ENCODE data around the gene POLR1E. TPM values are rescaled to one million over a fixed set of nuclear protein-coding genes. Genes with fewer than 3 reads are reported as not detected.

POLR1E gene
- total and polyA plus RNA-seq, 12 donors: 5.0 to 28.8 (median 17.5) TPM

DNA sequence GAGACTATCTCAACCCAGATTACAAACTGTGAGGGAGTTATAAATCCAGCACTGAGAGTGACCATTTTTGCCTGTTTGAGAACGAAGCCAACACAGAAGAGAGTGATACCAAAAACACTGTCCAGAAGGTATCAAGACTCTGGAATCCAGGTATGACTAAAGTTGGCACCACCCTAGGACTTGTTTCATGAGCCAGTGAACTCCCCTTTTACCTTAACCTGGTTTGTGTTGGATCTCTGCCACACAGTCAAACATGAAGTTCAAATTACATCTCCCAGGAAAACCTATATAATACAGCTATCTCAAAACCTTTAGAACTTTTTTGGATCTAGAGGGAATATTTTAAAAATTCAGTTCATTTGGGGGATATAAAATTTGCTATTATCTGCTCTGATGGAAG, 31.9 kb upstream of the POLR1E start:
- intact Hi-C loops (cut with DNase I): no loop called here
- no peak for DNase-seq

GRCh38 chr9:37454238-37454637, 31.5 kb upstream of the POLR1E start:
- no peaks in the 10 kb centered on the region for H3K27me3 ChIP-seq
- H3K9me3 ChIP-seq: peaks cover 0 to 12% (median 0%) of the 10 kb centered on the region in 11 donors
- peaks cover 0 to 17% (median 6%) of the 10 kb centered on the region in 9 donors for H3K4me1 ChIP-seq
- TF ChIP-seq CTCF (IDR thresholded peaks at IDR 0.05): no peak
- no peak for DNase-seq
- intact Hi-C loops (cut with DNase I): no loop called here
- H3K27ac ChIP-seq: no peak overlapping the region
- no peak overlapping the region for H3K4me3 ChIP-seq
- no peak for ATAC-seq
- H3K36me3 ChIP-seq: peaks cover 0 to 18% (median 0%) of the 10 kb centered on the region in 9 donors

More for the DNA sequence above, 31.9 kb upstream of the POLR1E start:
- Histone ChIP-seq H3K27ac (no peak overlapping the region), H3K9me3 (peaks cover 0 to 12% (median 0%) of the 10 kb centered on the region in 11 donors), H3K4me3 (no peak overlapping the region), H3K27me3 (no peaks in the 10 kb centered on the region), H3K4me1 (peaks cover 0 to 17% (median 6%) of the 10 kb centered on the region in 9 donors), H3K36me3 (peaks cover 0 to 21% (median 0%) of the 10 kb centered on the region in 9 donors)
- ATAC-seq: no peak
- WGBS, 2 donors: 88 to 93% methylated on average over 1 of the region's 1 CpG
- no peak for TF ChIP-seq CTCF (IDR thresholded peaks at IDR 0.05)

DNA sequence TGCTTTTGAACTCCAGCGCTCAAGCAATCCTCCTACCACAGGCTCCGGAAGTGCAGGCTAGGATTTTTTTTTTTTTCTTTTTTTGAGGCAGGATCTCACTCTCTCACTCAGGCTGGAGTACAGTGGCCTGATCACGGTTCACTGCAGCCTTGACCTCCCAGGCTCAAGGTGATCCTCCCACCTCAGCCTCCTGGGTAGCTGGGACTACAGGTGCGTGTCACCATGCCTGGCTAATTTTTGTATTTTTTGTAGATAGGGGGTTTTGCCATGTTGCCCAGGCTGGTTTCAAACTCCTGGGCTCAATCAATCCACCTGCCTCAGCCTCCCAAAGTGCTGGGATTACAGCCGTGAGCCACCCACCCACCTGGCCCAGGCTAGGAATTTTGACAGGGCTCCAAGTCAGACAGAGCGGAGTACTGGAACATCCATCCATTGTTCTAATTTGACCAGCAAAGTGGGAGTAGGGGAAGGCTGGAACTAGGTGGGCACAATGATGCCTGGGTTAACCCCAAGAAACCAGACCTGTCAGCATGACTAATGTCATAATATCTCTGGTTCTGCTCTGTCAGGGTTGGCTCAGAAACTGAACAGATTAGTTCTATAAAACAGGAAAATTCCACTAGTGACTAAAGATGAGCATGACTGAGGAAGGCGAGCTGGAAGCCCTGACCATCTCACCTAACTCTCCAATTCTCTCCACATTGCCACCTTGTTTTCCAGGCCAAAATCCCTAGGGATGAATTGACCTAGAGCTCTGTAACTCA, 29.7 kb upstream of the POLR1E start:
- H3K27me3 ChIP-seq: no peaks in the 10 kb centered on the region
- 81 to 83% methylated on average over 7 of the region's 7 CpGs for WGBS, 2 donors
- no peak for TF ChIP-seq CTCF (IDR thresholded peaks at IDR 0.05)
- intact Hi-C loops (cut with DNase I): no loop called here
- peaks cover 0 to 17% (median 7%) of the 10 kb centered on the region in 9 donors for H3K4me1 ChIP-seq
- peaks cover 0 to 6% (median 0%) of the 10 kb centered on the region in 9 donors for H3K36me3 ChIP-seq
- no peak overlapping the region for H3K4me3 ChIP-seq
- peaks cover 0 to 12% (median 0%) of the 10 kb centered on the region in 11 donors for H3K9me3 ChIP-seq
- H3K27ac ChIP-seq: no peak overlapping the region
- DNase-seq (no peak), ATAC-seq (no peak)

- ATAC-seq (no peak), DNase-seq (no peak)
- H3K27me3 ChIP-seq: no peaks in the 10 kb centered on the region
- peaks cover 0 to 22% (median 9%) of the 10 kb centered on the region in 9 donors for H3K4me1 ChIP-seq
- H3K36me3 ChIP-seq: peaks cover 0 to 6% (median 0%) of the 10 kb centered on the region in 9 donors
- no peak overlapping the region for H3K4me3 ChIP-seq
- no peak overlapping the region for H3K27ac ChIP-seq
- WGBS, 2 donors: 94 to 100% methylated on average over 1 of the region's 1 CpG
- no peak for TF ChIP-seq CTCF (IDR thresholded peaks at IDR 0.05)
- intact Hi-C loops (cut with DNase I): no loop called here
- peaks cover 0 to 12% (median 0%) of the 10 kb centered on the region in 11 donors for H3K9me3 ChIP-seq
Observed at GRCh38 chr9:37456817-37457216, 28.9 kb upstream of the POLR1E start.

Measured in heart right ventricle (tissue), 16 donors.